Measurements from ENCODE around the gene ICE2.

Gene ICE2

GRCh38 chr15:60448668-60449360, 30.1 kb downstream of the ICE2 start:
- no peak overlapping the region for H3K4me3 ChIP-seq (ENCODE audit: low read depth, low read length)
- no peak for TF ChIP-seq CTCF (IDR thresholded peaks at IDR 0.05; ENCODE audit: borderline replicate concordance, insufficient read depth, low read depth, low read length)

- TF ChIP-seq CTCF (IDR thresholded peaks at IDR 0.05; ENCODE audit: borderline replicate concordance, insufficient read depth, low read depth, low read length): no peak
- H3K4me3 ChIP-seq (ENCODE audit: low read depth, low read length): no peak overlapping the region
Measured at GRCh38 chr15:60444289-60444912, 34.5 kb downstream of the ICE2 start.

- TF ChIP-seq CTCF (IDR thresholded peaks at IDR 0.05; ENCODE audit: borderline replicate concordance, insufficient read depth, low read depth, low read length): no peak
Measured at GRCh38 chr15:60442763-60443162, 36.2 kb downstream of the ICE2 start.

GRCh38 chr15:60442031-60442650, 36.8 kb downstream of the ICE2 start:
- no peak for TF ChIP-seq CTCF (IDR thresholded peaks at IDR 0.05; ENCODE audit: borderline replicate concordance, insufficient read depth, low read depth, low read length)
- no peak overlapping the region for H3K4me3 ChIP-seq (ENCODE audit: low read depth, low read length)

More at GRCh38 chr15:60442763-60443162, 36.2 kb downstream of the ICE2 start:
- H3K4me3 ChIP-seq (ENCODE audit: low read depth, low read length): no peak overlapping the region

GRCh38 chr15:60441331-60441730, 37.6 kb downstream of the ICE2 start:
- TF ChIP-seq CTCF (IDR thresholded peaks at IDR 0.05; ENCODE audit: borderline replicate concordance, insufficient read depth, low read depth, low read length): no peak
- no peak overlapping the region for H3K4me3 ChIP-seq (ENCODE audit: low read depth, low read length)

- H3K4me3 ChIP-seq (ENCODE audit: low read depth, low read length): no peak overlapping the region
- TF ChIP-seq CTCF (IDR thresholded peaks at IDR 0.05; ENCODE audit: borderline replicate concordance, insufficient read depth, low read depth, low read length): no peak
Measured at GRCh38 chr15:60438646-60439045, 40.3 kb downstream of the ICE2 start.
